Astrocyte (in vitro differentiated cells and primary cell): ENCODE results near the gene AXL. TPM values are rescaled to one million over a fixed set of nuclear protein-coding genes. Genes with fewer than 3 reads are reported as not detected.

Source experiments
- DNase-seq: peaks from one replicate; pipeline ENCODE4 v3.0.0-alpha.2; 2010; ENCODE audit warnings: low read depth
- FAIRE-seq: peaks from 2 replicates; lab custom pipeline; 2011; peaks lifted over from hg19 to GRCh38; lab: Jason Lieb, UNC
- H2AFZ ChIP-seq: 2 replicates; pipeline ENCODE4 v1.6.0; 2012; ENCODE audit warnings: low read depth, low read length, inconsistent platforms
- H3K27ac ChIP-seq: 2 replicates; pipeline ENCODE4 v1.5.1; 2011; ENCODE audit warnings: low read depth, low read length, inconsistent platforms
- H3K27me3 ChIP-seq: 2 replicates; pipeline ENCODE4 v1.6.0; 2011; ENCODE audit warnings: low read length, inconsistent platforms; ENCODE audit not compliant: insufficient read depth
- H3K36me3 ChIP-seq: 2 replicates; pipeline ENCODE4 v1.5.1; 2011; ENCODE audit warnings: low read length, inconsistent platforms; ENCODE audit not compliant: insufficient read depth
- H3K4me1 ChIP-seq: 2 replicates; pipeline ENCODE4 v1.5.1; 2011; ENCODE audit warnings: low read length, inconsistent platforms; ENCODE audit not compliant: insufficient read depth
- H3K4me2 ChIP-seq: 2 replicates; pipeline ENCODE4 v1.6.0; 2012; ENCODE audit warnings: low read length, inconsistent platforms
- H3K4me3 ChIP-seq: 2 replicates; pipeline ENCODE4 v1.5.1; 2011; ENCODE audit warnings: low read depth, mild to moderate bottlenecking, low read length, inconsistent platforms; ENCODE audit not compliant: insufficient read depth
- H3K79me2 ChIP-seq: 2 replicates; pipeline ENCODE4 v1.6.0; 2012; ENCODE audit warnings: mild to moderate bottlenecking, low read length, inconsistent platforms; ENCODE audit not compliant: insufficient read depth
- H3K9ac ChIP-seq: 2 replicates; pipeline ENCODE4 v1.6.0; 2012; ENCODE audit warnings: mild to moderate bottlenecking, low read length, inconsistent platforms
- H3K9me3 ChIP-seq: 2 replicates; pipeline ENCODE4 v1.5.1; 2012; ENCODE audit warnings: low read depth, mild to moderate bottlenecking, low read length, inconsistent platforms; ENCODE audit not compliant: insufficient read depth
- H4K20me1 ChIP-seq: 2 replicates; pipeline ENCODE4 v1.6.0; 2012; ENCODE audit warnings: low read length, inconsistent platforms; ENCODE audit not compliant: insufficient read depth
- H3K27ac Mint-ChIP-seq: one replicate; pipeline ENCODE4 v1.8.0; 2021; ENCODE audit warnings: mild to moderate bottlenecking, mixed read lengths; ENCODE audit not compliant: unreplicated experiment
- H3K27me3 Mint-ChIP-seq: one replicate; pipeline ENCODE4 v1.8.0; 2021; ENCODE audit warnings: low read depth, mixed read lengths; ENCODE audit not compliant: unreplicated experiment
- H3K36me3 Mint-ChIP-seq: one replicate; pipeline ENCODE4 v1.8.0; 2021; ENCODE audit warnings: low read depth, mixed read lengths; ENCODE audit not compliant: unreplicated experiment
- H3K4me1 Mint-ChIP-seq: one replicate; pipeline ENCODE4 v1.8.0; 2021; ENCODE audit warnings: low read depth, mixed read lengths; ENCODE audit not compliant: unreplicated experiment
- H3K4me3 Mint-ChIP-seq: one replicate; pipeline ENCODE4 v1.8.0; 2021; ENCODE audit warnings: mild to moderate bottlenecking, moderate library complexity, mixed read lengths; ENCODE audit not compliant: unreplicated experiment
- H3K9me3 Mint-ChIP-seq: one replicate; pipeline ENCODE4 v1.8.0; 2021; ENCODE audit warnings: mild to moderate bottlenecking, mixed read lengths; ENCODE audit not compliant: unreplicated experiment
- EZH2 ChIP-seq: IDR thresholded peaks from 2 replicates; pipeline ENCODE4 v1.6.1; 2012; ENCODE audit warnings: mild to moderate bottlenecking, low read length, inconsistent platforms; ENCODE audit not compliant: insufficient read depth
- total RNA-seq: library from RNA; stranded (reverse); gene quantifications from 2 replicates; pipeline ENCODE4 v1.2.1, GENCODE V29; 2021
- TF ChIP-seq, protein P1 (sequence below): IDR thresholded peaks from 2 replicates; pipeline ENCODE4 v1.5.1; 2011; ENCODE audit warnings: low read depth, mild to moderate bottlenecking, inconsistent platforms, low read length, moderate library complexity; ENCODE audit not compliant: insufficient read depth

Gene AXL
- total RNA-seq, 1 donor from 2014 or later: 156 TPM

DNA sequence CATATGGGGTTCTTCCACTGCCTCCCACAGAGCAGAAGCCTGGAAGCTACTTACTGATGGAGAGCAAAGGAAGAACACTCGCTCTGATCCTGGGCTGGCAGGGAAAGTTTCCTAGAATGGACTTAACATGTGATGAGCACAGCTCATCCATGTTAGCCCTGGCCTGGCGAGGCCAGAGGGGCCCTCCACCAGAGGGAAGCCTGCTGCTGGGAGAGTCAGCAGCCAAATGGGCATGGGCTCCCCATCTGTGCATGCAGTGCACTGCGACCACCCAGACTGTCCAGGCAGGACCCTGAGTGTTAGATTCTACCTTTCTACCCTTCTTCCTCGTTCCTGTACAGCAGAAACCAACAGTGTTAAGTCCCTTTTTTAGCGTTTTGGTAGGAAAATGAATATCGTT lies 54.1 kb downstream of the AXL start:
- Histone ChIP-seq H4K20me1 (peaks cover 74% of the 10 kb centered on the region), H3K27ac (no peak overlapping the region), H3K4me3 (no peak overlapping the region), H3K27me3 (no peaks in the 10 kb centered on the region), H3K9ac (no peak overlapping the region), H2AFZ (no peak overlapping the region), H3K9me3 (no peaks in the 10 kb centered on the region), H3K36me3 (peaks cover 87% of the 10 kb centered on the region), H3K4me2 (no peak overlapping the region), H3K4me1 (no peaks in the 10 kb centered on the region), H3K79me2 (peaks cover 76% of the 10 kb centered on the region)
- Mint-ChIP-seq H3K27me3 (no peaks in the 10 kb centered on the region), H3K4me1 (no peaks in the 10 kb centered on the region), H3K36me3 (peaks cover 14% of the 10 kb centered on the region), H3K9me3 (no peaks in the 10 kb centered on the region), H3K27ac (peak overlapping the region; percentile 41), H3K4me3 (no peak overlapping the region)
- FAIRE-seq (no peak), DNase-seq (no peak)
- TF ChIP-seq, protein P1, sequence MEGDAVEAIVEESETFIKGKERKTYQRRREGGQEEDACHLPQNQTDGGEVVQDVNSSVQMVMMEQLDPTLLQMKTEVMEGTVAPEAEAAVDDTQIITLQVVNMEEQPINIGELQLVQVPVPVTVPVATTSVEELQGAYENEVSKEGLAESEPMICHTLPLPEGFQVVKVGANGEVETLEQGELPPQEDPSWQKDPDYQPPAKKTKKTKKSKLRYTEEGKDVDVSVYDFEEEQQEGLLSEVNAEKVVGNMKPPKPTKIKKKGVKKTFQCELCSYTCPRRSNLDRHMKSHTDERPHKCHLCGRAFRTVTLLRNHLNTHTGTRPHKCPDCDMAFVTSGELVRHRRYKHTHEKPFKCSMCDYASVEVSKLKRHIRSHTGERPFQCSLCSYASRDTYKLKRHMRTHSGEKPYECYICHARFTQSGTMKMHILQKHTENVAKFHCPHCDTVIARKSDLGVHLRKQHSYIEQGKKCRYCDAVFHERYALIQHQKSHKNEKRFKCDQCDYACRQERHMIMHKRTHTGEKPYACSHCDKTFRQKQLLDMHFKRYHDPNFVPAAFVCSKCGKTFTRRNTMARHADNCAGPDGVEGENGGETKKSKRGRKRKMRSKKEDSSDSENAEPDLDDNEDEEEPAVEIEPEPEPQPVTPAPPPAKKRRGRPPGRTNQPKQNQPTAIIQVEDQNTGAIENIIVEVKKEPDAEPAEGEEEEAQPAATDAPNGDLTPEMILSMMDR: no peak
- TF ChIP-seq EZH2: no peak

DNA sequence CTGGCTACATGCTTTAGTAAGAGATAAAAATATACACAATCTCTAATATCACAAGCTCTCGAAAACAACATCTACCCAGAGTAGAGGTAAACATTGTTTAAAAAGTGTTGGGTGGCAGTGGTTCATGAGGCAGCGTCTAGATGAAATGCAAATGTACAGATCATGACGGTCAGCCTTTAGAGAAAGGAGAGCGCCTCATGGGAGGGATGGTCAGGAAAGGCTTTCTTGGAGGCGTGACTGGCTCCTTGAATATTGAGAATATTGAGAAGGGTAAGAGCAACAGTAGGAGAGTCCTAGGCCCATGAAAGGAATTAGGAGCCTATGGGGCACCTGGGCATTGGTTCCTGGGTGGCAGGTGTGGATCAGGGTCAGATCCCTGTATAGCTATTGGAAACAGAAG lies 55.8 kb downstream of the AXL start:
- no peak overlapping the region for H3K4me3 Mint-ChIP-seq
- DNase-seq (no peak), FAIRE-seq (no peak)
- H3K36me3 Mint-ChIP-seq: peaks cover 24% of the 10 kb centered on the region
- H3K9me3 Mint-ChIP-seq: no peaks in the 10 kb centered on the region
- no peaks in the 10 kb centered on the region for H3K4me1 Mint-ChIP-seq
- Histone ChIP-seq H4K20me1 (peaks cover 71% of the 10 kb centered on the region), H3K9me3 (no peaks in the 10 kb centered on the region), H3K27me3 (no peaks in the 10 kb centered on the region), H3K36me3 (peaks cover 90% of the 10 kb centered on the region), H3K4me2 (no peak overlapping the region), H3K27ac (no peak overlapping the region), H3K4me1 (no peaks in the 10 kb centered on the region), H3K9ac (no peak overlapping the region), H3K4me3 (no peak overlapping the region), H3K79me2 (peaks cover 65% of the 10 kb centered on the region), H2AFZ (no peak overlapping the region)
- H3K27me3 Mint-ChIP-seq: no peaks in the 10 kb centered on the region
- peak overlapping the region; percentile 58 for H3K27ac Mint-ChIP-seq
- TF ChIP-seq, protein P1: no peak

DNA sequence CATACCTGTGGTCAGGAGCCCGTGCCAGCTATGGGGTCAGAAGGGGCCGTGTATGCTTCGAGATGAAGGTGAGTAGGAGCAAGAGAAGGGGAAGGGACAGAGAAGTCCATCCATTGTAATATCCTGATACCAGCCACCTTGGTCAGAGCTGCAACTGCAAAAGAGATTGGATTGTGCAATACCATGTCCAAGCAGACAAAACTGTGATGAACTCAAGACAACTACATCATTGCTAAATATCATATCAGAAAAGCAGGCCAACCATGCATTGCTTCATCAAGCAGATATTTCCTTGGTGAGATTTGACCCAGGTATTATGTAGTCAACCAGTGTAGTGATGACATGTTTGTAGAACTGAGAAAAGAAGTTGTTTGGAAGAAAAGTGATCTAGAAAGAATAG lies 57.2 kb downstream of the AXL start:
- H3K36me3 ChIP-seq: peaks cover 95% of the 10 kb centered on the region

More for the DNA sequence above, 57.2 kb downstream of the AXL start:
- H3K27me3 Mint-ChIP-seq: no peaks in the 10 kb centered on the region
- H2AFZ ChIP-seq: no peak overlapping the region
- H3K4me2 ChIP-seq: no peak overlapping the region
- no peak for FAIRE-seq
- peaks cover 21% of the 10 kb centered on the region for H3K36me3 Mint-ChIP-seq
- peaks cover 77% of the 10 kb centered on the region for H4K20me1 ChIP-seq
- H3K27ac ChIP-seq: no peak overlapping the region
- no peaks in the 10 kb centered on the region for H3K4me1 ChIP-seq
- H3K27ac Mint-ChIP-seq: no peak overlapping the region
- H3K27me3 ChIP-seq: no peaks in the 10 kb centered on the region
- TF ChIP-seq EZH2: no peak
- TF ChIP-seq, protein P1: no peak
- no peaks in the 10 kb centered on the region for H3K9me3 ChIP-seq
- peak overlapping the region; percentile 5 for H3K4me3 Mint-ChIP-seq
- H3K9me3 Mint-ChIP-seq: no peaks in the 10 kb centered on the region
- no peak overlapping the region for H3K9ac ChIP-seq
- no peaks in the 10 kb centered on the region for H3K4me1 Mint-ChIP-seq
- no peak overlapping the region for H3K4me3 ChIP-seq
- no peak for DNase-seq
- H3K79me2 ChIP-seq: peaks cover 56% of the 10 kb centered on the region
